GM19035 (cell line): ENCODE measurements around the gene GADD45B.

ENCODE experiments used
- ATAC-seq: cut with Tn5 transposase; IDR thresholded peaks from one replicate; pipeline ENCODE4 v1.9.1; 2021; ENCODE audit not compliant: unreplicated experiment

The GADD45B gene

GRCh38 chr19:2475702-2476450, at the start of gene GADD45B:
Gene GADD45B, plus strand, starts transcription at chr19:2476127. Its CDS starts 232 bp downstream, at chr19:2476359.
- ATAC-seq = peak; percentile 56

- ATAC-seq = peak; percentile 22
Observed at GRCh38 chr19:2426611-2427428, 49.1 kb upstream of the GADD45B start.

- ATAC-seq = peak; percentile 80
Observed at GRCh38 chr19:2427429-2428320, 48.3 kb upstream of the GADD45B start, which contains the start of gene TIMM13. Gene TIMM13, minus strand, starts transcription at chr19:2427586. Its CDS starts 53 bp downstream, at chr19:2427533.

- no peak for ATAC-seq
Observed at GRCh38 chr19:2428321-2428690, 47.6 kb upstream of the GADD45B start.

- ATAC-seq = no peak
Observed at GRCh38 chr19:2428756-2429711, 46.9 kb upstream of the GADD45B start.

- no peak for ATAC-seq
Observed at GRCh38 chr19:2429917-2430535, 45.9 kb upstream of the GADD45B start.

- no peak for ATAC-seq
Observed at GRCh38 chr19:2431318-2432055, 44.4 kb upstream of the GADD45B start.

- no peak for ATAC-seq
Observed at GRCh38 chr19:2432131-2432848, 43.6 kb upstream of the GADD45B start.

- no peak for ATAC-seq
Observed at GRCh38 chr19:2433854-2434253, 42.1 kb upstream of the GADD45B start.

GRCh38 chr19:2434267-2434666, 41.7 kb upstream of the GADD45B start:
- ATAC-seq = no peak

- ATAC-seq = no peak
Observed at GRCh38 chr19:2434721-2435265, 41.1 kb upstream of the GADD45B start.

- no peak for ATAC-seq
Observed at GRCh38 chr19:2436384-2436783, 39.5 kb upstream of the GADD45B start.

GRCh38 chr19:2436926-2437325, 39.0 kb upstream of the GADD45B start:
- no peak for ATAC-seq

- ATAC-seq = no peak
Observed at GRCh38 chr19:2438178-2438577, 37.7 kb upstream of the GADD45B start.

GRCh38 chr19:2440515-2440914, 35.4 kb upstream of the GADD45B start:
- no peak for ATAC-seq

GRCh38 chr19:2441096-2441752, 34.7 kb upstream of the GADD45B start:
- no peak for ATAC-seq

GRCh38 chr19:2443116-2443784, 32.7 kb upstream of the GADD45B start:
- ATAC-seq = no peak
